Measurements from ENCODE around the gene TXNL4A. TPM values are rescaled to one million over a fixed set of nuclear protein-coding genes. Genes with fewer than 3 reads are reported as not detected.

TXNL4A gene
- total RNA-seq, 1 experiment from 2014 or later = 178 TPM

GRCh38 chr18:79941473-79942119, 46.8 kb downstream of the TXNL4A start:
- Histone ChIP-seq H3K27me3 (ENCODE audit: insufficient read depth, low read length) (no peaks in the 10 kb centered on the region), H3K4me3 (replicated peaks in 1 of 2; ENCODE audit: low read depth in 1 of 2, low read length in 2 of 2) (no peak overlapping the region), H2AFZ (ENCODE audit: low read depth, low read length, poor library complexity, severe bottlenecking) (no peak overlapping the region), H3K4me2 (ENCODE audit: low read length) (no peak overlapping the region), H3K9me3 (ENCODE audit: control insufficient read depth in 1 of 2, insufficient read depth in 1 of 2, low read depth in 1 of 2, low read length in 2 of 2) (peaks cover 0 to 2% of the 10 kb centered on the region in 2 experiments; a peak in 1 of 4 replicates), H3K9me2 (ENCODE audit: insufficient read depth) (no peaks in the 10 kb centered on the region), H3K79me2 (ENCODE audit: insufficient read depth, low read length) (peaks cover 90% of the 10 kb centered on the region), H3K9ac (ENCODE audit: low read length) (no peak overlapping the region), H3K27ac (ENCODE audit: low read depth, low read length) (no peak overlapping the region), H4K20me1 (ENCODE audit: insufficient read depth) (no peaks in the 10 kb centered on the region), H3K4me1 (ENCODE audit: control insufficient read depth in 1 of 2, insufficient read depth in 2 of 2, low read length in 2 of 2) (no peaks in the 10 kb centered on the region), H3K36me3 (ENCODE audit: control insufficient read depth in 1 of 2, insufficient read depth in 2 of 2, low read length in 2 of 2) (peaks cover 13 to 32% of the 10 kb centered on the region in 2 experiments; a peak in 3 of 4 replicates)
- no peak for DNase-seq (ENCODE audit: low read depth, low spot score)
- intact Hi-C loops (cut with micrococcal nuclease) = no loop called here
- RAD21 ChIA-PET (ENCODE audit: low non-redundant PET in 1 of 2, low total read pairs in 2 of 2, uncharacterized antibody in 2 of 2, unreplicated experiment in 2 of 2) = no interaction called here
- POLR2A ChIA-PET = interaction anchor here (0.9 kb wide), 1 partner anchor 10 kb away, joined by 3 read pairs; the partner anchor contains the start of gene SLC66A2
- no peak for ATAC-seq
- CTCF ChIA-PET = no interaction called here
- TF ChIP-seq EZH2 (IDR thresholded peaks at IDR 0.05) = no peak
- TF ChIP-seq TCF7L2 (IDR thresholded peaks at IDR 0.05; ENCODE audit: borderline replicate concordance, extremely low read depth, insufficient read depth, insufficient read length) = no peak
- no peak for TF ChIP-seq ATF3 (IDR thresholded peaks at IDR 0.05)
- TF ChIP-seq FOSL1 (IDR thresholded peaks at IDR 0.05; ENCODE audit: low read depth) = no peak
- TF ChIP-seq ZBTB33 (IDR thresholded peaks at IDR 0.05; ENCODE audit: extremely low read depth, insufficient replicate concordance, low read length) = no peak
- TF ChIP-seq POLR2A (IDR thresholded peaks at IDR 0.05; ENCODE audit: borderline replicate concordance, extremely low read depth, insufficient read depth, insufficient read length) = no peak
- no peak for TF ChIP-seq ZFX (IDR thresholded peaks at IDR 0.05)
- TF ChIP-seq CBX3 (IDR thresholded peaks at IDR 0.05; ENCODE audit: low read depth) = no peak
- TF ChIP-seq ELF1 (IDR thresholded peaks at IDR 0.05; ENCODE audit: borderline replicate concordance, low read depth) = no peak
- no peak for TF ChIP-seq ZNF274 (IDR thresholded peaks at IDR 0.05; ENCODE audit: low read depth, low read length)
- no peak for TF ChIP-seq POLR2AphosphoS5 (IDR thresholded peaks at IDR 0.05; ENCODE audit: low read depth, low read length)
- no peak for TF ChIP-seq SIN3A (IDR thresholded peaks at IDR 0.05; ENCODE audit: low read depth)
- TF ChIP-seq MAX (IDR thresholded peaks at IDR 0.05) = no peak
- TF ChIP-seq EGR1 (IDR thresholded peaks at IDR 0.05; ENCODE audit: low read depth) = no peak
- no peak for TF ChIP-seq EZH2phosphoT487 (IDR thresholded peaks at IDR 0.05; ENCODE audit: borderline replicate concordance)
- TF ChIP-seq SP1 (IDR thresholded peaks at IDR 0.05; ENCODE audit: low read depth) = no peak
- TF ChIP-seq SRF (IDR thresholded peaks at IDR 0.05; ENCODE audit: low read depth) = no peak
- TF ChIP-seq CEBPB (IDR thresholded peaks at IDR 0.05; ENCODE audit: low read depth) = no peak
- BruUV-seq (replicated peaks) = no TSS peak
